A549 (cell line): ENCODE measurements around the gene FBLN1. TPM values are rescaled to one million over a fixed set of nuclear protein-coding genes. Genes with fewer than 3 reads are reported as not detected.
A peak's percentile ranks its signal among the peaks of the same experiment; 100 is the strongest.

Source experiments
- ATAC-seq, 2 experiments: fragments of 200-7000 bp in 1 of 2; fragments of >200 bp in 1 of 2; cut with Nextera tagmentation in 1 of 2; cut with Tn5 transposase in 1 of 2; 3 replicates each; pipeline versions ENCODE4 v1.8.0 to v1.9.1; 2018 to 2020; ENCODE audit warnings: mild to moderate bottlenecking in 1 of 2, moderate library complexity in 1 of 2
- CTCF ChIA-PET: fragments of 300-600 bp; sonication (Branson Sonifier 250); formaldehyde crosslinking; extraction: SDS; loops from one replicate; lab custom pipeline; 2021; ENCODE audit warnings: antibody characterized with exemption, inconsistent platforms; lab: Yijun Ruan, JAX
- POLR2A ChIA-PET: fragments of 350-600 bp; formaldehyde crosslinking; extraction: SDS; loops from one replicate; lab custom pipeline; 2021; ENCODE audit warnings: antibody characterized with exemption, inconsistent platforms; lab: Yijun Ruan, JAX
- DNase-seq, 2 experiments: peaks; one replicate each; pipeline versions ENCODE4 v3.0.0 to v3.0.0-alpha.2; 2011 to 2016; ENCODE audit warnings: low read depth in 1 of 2, low spot score in 1 of 2
- FAIRE-seq: peaks from 2 replicates; lab custom pipeline; 2011; peaks lifted over from hg19 to GRCh38; lab: Jason Lieb, UNC
- H3K27ac ChIP-seq, 2 experiments: fragments of >200 bp; sonication (Bioruptor Twin); formaldehyde crosslinking; 3 replicates each; pipeline ENCODE4 v1.5.1; 2016 to 2017
- H3K4me1 ChIP-seq: fragments of >200 bp; sonication (Bioruptor Twin); formaldehyde crosslinking; 3 replicates; pipeline ENCODE4 v1.6.1; 2016
- H3K4me2 ChIP-seq: fragments of >200 bp; sonication (Bioruptor Twin); formaldehyde crosslinking; 3 replicates; pipeline ENCODE4 v1.6.1; 2016
- H3K4me3 ChIP-seq: fragments of >200 bp; sonication (Bioruptor Twin); formaldehyde crosslinking; 3 replicates; pipeline ENCODE4 v1.5.1; 2016
- H3K9me3 ChIP-seq: fragments of >200 bp; sonication (Bioruptor Twin); formaldehyde crosslinking; 3 replicates; pipeline ENCODE4 v1.6.1; 2016
- CBX2 ChIP-seq: fragments of 200-600 bp; sonication (generic); IDR thresholded peaks from 2 replicates; pipeline ENCODE4 v1.6.1; 2016; ENCODE audit warnings: low read depth, mild to moderate bottlenecking, borderline replicate concordance
- CEBPB ChIP-seq, 2 experiments: fragments of >200 bp in 1 of 2; sonication (Bioruptor Twin) in 1 of 2; formaldehyde crosslinking in 1 of 2; IDR thresholded peaks; 2 replicates each; pipeline ENCODE4 v1.6.1; 2012 to 2016
- EHF ChIP-seq: fragments of 250-450 bp; sonication (Bioruptor Pico); IDR thresholded peaks from 2 replicates; pipeline ENCODE4 v1.5.0; 2020; ENCODE audit warnings: mild to moderate bottlenecking
- EHMT2 ChIP-seq: fragments of 200-600 bp; sonication (generic); IDR thresholded peaks from 2 replicates; pipeline ENCODE4 v1.6.1; 2016; ENCODE audit warnings: antibody characterized with exemption, low read depth, mild to moderate bottlenecking, moderate library complexity
- ESRRA ChIP-seq: fragments of 150-350 bp; IDR thresholded peaks from 2 replicates; pipeline ENCODE4 v1.6.1; 2014; ENCODE audit warnings: mild to moderate bottlenecking, low read length, borderline replicate concordance
- FOSL2 ChIP-seq, 2 experiments: fragments of 450-650 bp in 1 of 2; fragments of >200 bp in 1 of 2; sonication (Bioruptor Twin) in 1 of 2; formaldehyde crosslinking; IDR thresholded peaks; 2 replicates each; pipeline versions ENCODE4 v1.5.0 to v1.6.1; 2016 to 2020; ENCODE audit warnings: mild to moderate bottlenecking in 1 of 2, moderate library complexity in 1 of 2
- GATA3 ChIP-seq: IDR thresholded peaks from 2 replicates; pipeline ENCODE4 v1.6.1; 2012; ENCODE audit warnings: borderline replicate concordance
- HDAC2 ChIP-seq: fragments of 200-600 bp; sonication (generic); IDR thresholded peaks from 2 replicates; pipeline ENCODE4 v1.6.1; 2016
- HES2 ChIP-seq: fragments of >200 bp; sonication (Bioruptor Twin); formaldehyde crosslinking; IDR thresholded peaks from 2 replicates; pipeline ENCODE4 v1.6.1; 2016
- HOXA7 ChIP-seq: fragments of 250-450 bp; sonication (Bioruptor Pico); IDR thresholded peaks from 2 replicates; pipeline ENCODE4 v1.5.0; 2020; ENCODE audit warnings: mild to moderate bottlenecking, moderate library complexity
- HOXB13 ChIP-seq: fragments of 250-450 bp; sonication (Bioruptor Pico); IDR thresholded peaks from 2 replicates; pipeline ENCODE4 v1.5.0; 2020; ENCODE audit warnings: low read depth, mild to moderate bottlenecking, moderate library complexity
- HOXB5 ChIP-seq: fragments of 250-450 bp; sonication (Bioruptor Pico); IDR thresholded peaks from 2 replicates; pipeline ENCODE4 v1.5.0; 2020; ENCODE audit warnings: mild to moderate bottlenecking, moderate library complexity
- JUN ChIP-seq, 2 experiments: fragments of >200 bp; sonication (Bioruptor Twin); formaldehyde crosslinking; IDR thresholded peaks; 2 replicates in 1 of 2; 3 replicates in 1 of 2; pipeline ENCODE4 v1.6.1; 2016 to 2017
- KDM5A ChIP-seq: fragments of 200-600 bp; sonication (generic); IDR thresholded peaks from 2 replicates; pipeline ENCODE4 v1.6.1; 2016; ENCODE audit warnings: antibody characterized with exemption, mild to moderate bottlenecking
- MAFK ChIP-seq: fragments of 450-650 bp; IDR thresholded peaks from 2 replicates; pipeline ENCODE4 v1.6.1; 2014; ENCODE audit not compliant: partially characterized antibody
- NFE2L2 ChIP-seq: fragments of 150-350 bp; conservative IDR thresholded peaks from 2 replicates; pipeline ENCODE4 v1.6.1; 2014; ENCODE audit warnings: low read length
- NPAS2 ChIP-seq: fragments of 250-450 bp; sonication (Bioruptor Pico); IDR thresholded peaks from 2 replicates; pipeline ENCODE4 v1.8.0; 2022; ENCODE audit warnings: mild to moderate bottlenecking, moderate library complexity, borderline replicate concordance
- POLR2A ChIP-seq: IDR thresholded peaks from 2 replicates; pipeline ENCODE4 v1.6.1; 2012; ENCODE audit warnings: mild to moderate bottlenecking, low read length
- RAD21 ChIP-seq, 2 experiments: fragments of >200 bp in 1 of 2; sonication (Bioruptor Twin) in 1 of 2; formaldehyde crosslinking in 1 of 2; IDR thresholded peaks in 1 of 2; conservative IDR thresholded peaks in 1 of 2; 2 replicates in 1 of 2; 3 replicates in 1 of 2; pipeline ENCODE4 v1.6.1; 2012 to 2018; ENCODE audit warnings: inconsistent platforms in 1 of 2
- RARB ChIP-seq: fragments of 250-450 bp; sonication (Bioruptor Pico); IDR thresholded peaks from 2 replicates; pipeline ENCODE4 v1.8.0; 2021; ENCODE audit warnings: mild to moderate bottlenecking, moderate library complexity
- RFX5 ChIP-seq: fragments of 450-650 bp; IDR thresholded peaks from 2 replicates; pipeline ENCODE4 v1.7.1; 2014; ENCODE audit warnings: antibody characterized with exemption, mild to moderate bottlenecking, moderate library complexity
- SMC3 ChIP-seq: fragments of >200 bp; sonication (Bioruptor Twin); formaldehyde crosslinking; IDR thresholded peaks from 3 replicates; pipeline ENCODE4 v1.6.1; 2018; ENCODE audit warnings: inconsistent platforms
- TFCP2L1 ChIP-seq: fragments of 250-450 bp; sonication (Bioruptor Pico); IDR thresholded peaks from 2 replicates; pipeline ENCODE4 v1.5.0; 2021; ENCODE audit warnings: mild to moderate bottlenecking
- TP53 ChIP-seq: fragments of 250-450 bp; sonication (Bioruptor Pico); IDR thresholded peaks from 2 replicates; pipeline ENCODE4 v1.5.0; 2021; ENCODE audit warnings: mild to moderate bottlenecking, moderate library complexity
- ZC3H11A ChIP-seq: fragments of 450-650 bp; IDR thresholded peaks from 2 replicates; pipeline ENCODE4 v1.6.1; 2014; ENCODE audit warnings: antibody characterized with exemption, mild to moderate bottlenecking
- ZSCAN20 ChIP-seq: fragments of 250-450 bp; sonication (Bioruptor Pico); IDR thresholded peaks from 2 replicates; pipeline ENCODE4 v1.8.0; 2022; ENCODE audit warnings: mild to moderate bottlenecking, moderate library complexity
- WGBS: methylation state at CpG from one replicate; pipeline ENCODE4 v1.1.6; 2017; ENCODE audit errors: missing lambda C conversion rate; 5-methylcytosine and 5-hydroxymethylcytosine counted together
- polyA plus RNA-seq, 4 experiments: library from polyadenylated mRNA; depleted of rRNA in 3 of 4; stranded (reverse); fragments of >200 nt; fragmentation: RNase III in 1 of 4; extraction: RNeasy Plus Mini Kit Qiagen cat#74134 plus additional on column Dnase treatment in 1 of 4; gene quantifications; 2 replicates in 3 of 4; 3 replicates in 1 of 4; pipeline ENCODE4 v1.2.3, GENCODE V29; 2011 to 2017
- TF ChIP-seq, protein P1 (sequence below): IDR thresholded peaks from 2 replicates; pipeline ENCODE4 v1.6.1; 2012; ENCODE audit warnings: low read depth, borderline replicate concordance
- TF ChIP-seq, protein P2 (sequence below): fragments of 150-350 bp; IDR thresholded peaks from 2 replicates; pipeline ENCODE4 v1.6.1; 2014; ENCODE audit warnings: low read depth, mild to moderate bottlenecking, low read length

Gene FBLN1
- polyA plus RNA-seq, 2 of the 4 experiments (the other 2 are of a cell fraction), result 18.2 to 32.7 TPM

DNA sequence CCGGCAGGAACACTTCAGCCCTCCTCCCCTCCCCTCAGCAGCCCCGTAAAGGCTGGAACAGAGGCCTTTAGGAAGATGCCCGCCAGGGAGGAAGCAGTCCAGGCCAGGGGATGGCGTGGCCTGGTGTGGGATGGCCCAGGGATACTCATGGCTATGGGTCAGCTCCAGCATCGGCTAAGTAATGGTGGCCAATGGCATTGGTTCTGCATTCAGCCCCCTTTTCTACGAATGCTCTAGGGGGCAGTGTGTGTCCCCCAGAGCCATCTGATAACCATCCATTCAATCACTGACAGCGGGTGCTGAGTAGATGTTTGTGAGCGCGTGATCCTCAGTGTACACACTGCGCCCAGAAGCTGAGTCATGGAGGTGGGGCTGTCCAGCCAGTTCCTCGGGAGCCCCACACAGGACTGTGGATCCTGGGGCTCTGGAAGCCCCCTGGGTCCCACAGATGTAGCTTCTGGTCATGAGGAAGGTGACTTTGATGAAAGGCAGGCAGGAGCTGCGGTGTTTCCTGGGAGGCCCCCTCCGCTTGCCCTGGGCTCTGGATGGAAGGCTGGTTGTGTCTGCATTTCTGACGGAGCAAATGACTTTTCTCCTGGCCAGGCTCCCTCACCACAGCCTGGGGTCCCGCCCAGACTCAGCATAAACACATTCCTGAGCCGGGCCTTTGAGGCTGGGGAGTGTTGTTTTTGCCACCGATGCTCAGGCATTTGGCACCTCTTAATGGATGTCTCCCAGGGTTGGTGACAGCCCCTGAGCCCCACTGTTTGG is 46.5 kb downstream of the FBLN1 start (continued):
- no peak for TF ChIP-seq CBX2
- no peak for TF ChIP-seq RFX5
- TF ChIP-seq, protein P1, sequence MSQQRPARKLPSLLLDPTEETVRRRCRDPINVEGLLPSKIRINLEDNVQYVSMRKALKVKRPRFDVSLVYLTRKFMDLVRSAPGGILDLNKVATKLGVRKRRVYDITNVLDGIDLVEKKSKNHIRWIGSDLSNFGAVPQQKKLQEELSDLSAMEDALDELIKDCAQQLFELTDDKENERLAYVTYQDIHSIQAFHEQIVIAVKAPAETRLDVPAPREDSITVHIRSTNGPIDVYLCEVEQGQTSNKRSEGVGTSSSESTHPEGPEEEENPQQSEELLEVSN, result no peak
- TF ChIP-seq ZC3H11A, result no peak
- no peak for TF ChIP-seq EHMT2
- TF ChIP-seq HOXA7 (CRISPR knock-in tag), result no peak

DNA sequence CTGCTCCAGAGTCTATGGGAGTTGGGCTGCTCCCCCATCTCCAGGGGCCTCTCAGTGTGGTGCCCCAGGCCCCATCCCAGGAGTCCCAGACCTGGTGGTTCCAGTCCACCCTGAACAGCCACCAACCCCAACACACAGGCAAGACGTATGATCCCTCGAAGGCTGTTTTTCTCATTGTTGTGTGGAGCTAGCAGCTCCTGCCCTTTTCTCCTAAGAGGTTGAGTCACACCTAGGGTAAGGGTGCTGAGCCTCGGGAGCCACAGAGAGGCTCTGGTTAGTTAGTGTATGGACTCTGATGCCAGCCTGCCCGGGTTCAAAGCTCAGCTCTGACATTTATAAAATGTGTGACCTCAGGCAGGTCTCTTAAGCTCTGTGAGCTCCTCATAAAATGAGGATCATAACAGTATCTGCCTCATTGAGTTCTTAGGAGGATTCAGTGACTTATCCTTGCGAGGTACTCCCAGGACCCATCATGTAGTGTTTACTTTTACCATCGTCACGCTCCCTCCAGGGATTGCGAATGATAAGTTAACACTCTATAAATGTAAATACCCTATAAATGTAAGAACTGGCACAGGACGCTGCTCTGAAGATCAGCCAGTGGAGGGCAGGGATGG is 47.2 kb downstream of the FBLN1 start:
- Histone ChIP-seq H3K4me2 (peak overlapping the region; percentile 70), H3K9me3 (peaks cover 4% of the 10 kb centered on the region; the same call in 1 of the 3 replicates), H3K27ac (peak overlapping the region; percentile 93 to 96), H3K4me3 (no peak overlapping the region), H3K4me1 (peaks cover 44% of the 10 kb centered on the region)
- ChIA-PET CTCF (interaction anchor here (0.7 to 2.5 kb wide), 8 partner anchors 10 to 341 kb away, joined by 3 to 9 read pairs (median 3); no protein-coding TSS in a partner anchor), POLR2A (interaction anchor here (0.9 kb wide), 1 partner anchor 56 kb away, joined by 5 read pairs; no protein-coding TSS in a partner anchor)
- no peak for DNase-seq
- TF ChIP-seq RARB (CRISPR knock-in tag), result no peak
- no peak for TF ChIP-seq ZSCAN20
- TF ChIP-seq RAD21 (conservative IDR thresholded peaks at IDR 0.05 in 1 of 2, IDR thresholded peaks at IDR 0.05 in 1 of 2), result no peak
- no peak for TF ChIP-seq EHF
- no peak for TF ChIP-seq HES2
- TF ChIP-seq RFX5, result no peak
- 79% methylated on average over 7 of the region's 9 CpGs for WGBS
- ATAC-seq, result no peak; a peak in 1 of 6 replicates
- FAIRE-seq, result no peak

GRCh38 chr22:45550416-45550815 is 47.7 kb downstream of the FBLN1 start:
- TF ChIP-seq JUN (IDR thresholded peaks at IDR 0.05), result no peak
- no peak for TF ChIP-seq HOXB13 (CRISPR knock-in tag)
- no peak for TF ChIP-seq NFE2L2
- TF ChIP-seq POLR2A, result no peak
- no peak for TF ChIP-seq HOXB5
- no peak for TF ChIP-seq MAFK
- no peak for TF ChIP-seq TP53 (CRISPR knock-in tag)
- TF ChIP-seq SMC3, result no peak
- TF ChIP-seq CBX2, result no peak
- TF ChIP-seq NPAS2, result no peak
- TF ChIP-seq KDM5A, result no peak
- TF ChIP-seq RAD21 (conservative IDR thresholded peaks at IDR 0.05 in 1 of 2, IDR thresholded peaks at IDR 0.05 in 1 of 2), result no peak
- TF ChIP-seq TFCP2L1 (CRISPR knock-in tag), result no peak
- TF ChIP-seq, protein P2, sequence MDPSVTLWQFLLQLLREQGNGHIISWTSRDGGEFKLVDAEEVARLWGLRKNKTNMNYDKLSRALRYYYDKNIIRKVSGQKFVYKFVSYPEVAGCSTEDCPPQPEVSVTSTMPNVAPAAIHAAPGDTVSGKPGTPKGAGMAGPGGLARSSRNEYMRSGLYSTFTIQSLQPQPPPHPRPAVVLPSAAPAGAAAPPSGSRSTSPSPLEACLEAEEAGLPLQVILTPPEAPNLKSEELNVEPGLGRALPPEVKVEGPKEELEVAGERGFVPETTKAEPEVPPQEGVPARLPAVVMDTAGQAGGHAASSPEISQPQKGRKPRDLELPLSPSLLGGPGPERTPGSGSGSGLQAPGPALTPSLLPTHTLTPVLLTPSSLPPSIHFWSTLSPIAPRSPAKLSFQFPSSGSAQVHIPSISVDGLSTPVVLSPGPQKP, result no peak
- no peak for TF ChIP-seq GATA3
- TF ChIP-seq FOSL2 (IDR thresholded peaks at IDR 0.05), result no peak
- no peak for TF ChIP-seq FOSL2 (CRISPR knock-in tag; IDR thresholded peaks at IDR 0.05)
- TF ChIP-seq CEBPB (IDR thresholded peaks at IDR 0.05), result no peak
- TF ChIP-seq ESRRA, result no peak
- no peak for TF ChIP-seq HDAC2
- peaks cover 4% of the 10 kb centered on the region; the same call in 1 of the 3 replicates for H3K9me3 ChIP-seq
- no peak overlapping the region for H3K4me2 ChIP-seq
- H3K27ac ChIP-seq, result peak overlapping the region; percentile 93 to 96
- FAIRE-seq (no peak), DNase-seq (no peak), ATAC-seq (no peak)
- 97% methylated on average over 9 of the region's 14 CpGs for WGBS
- POLR2A ChIA-PET, result interaction anchor here (0.9 kb wide), 1 partner anchor 55 kb away, joined by 5 read pairs; no protein-coding TSS in a partner anchor
- no peak overlapping the region for H3K4me3 ChIP-seq
- CTCF ChIA-PET, result interaction anchor here (0.7 to 1.5 kb wide), 4 partner anchors 28 to 341 kb away, joined by 3 to 5 read pairs (median 4); no protein-coding TSS in a partner anchor
- peaks cover 44% of the 10 kb centered on the region for H3K4me1 ChIP-seq
